GM18507 (cell line): ENCODE measurements around the gene AGXT.

Experiments
- DNase-seq: peaks from one replicate; pipeline ENCODE4 v3.0.0; 2011; ENCODE audit warnings: low read depth; ENCODE audit not compliant: insufficient read length; ENCODE audit errors: extremely low spot score
- FAIRE-seq: peaks from 2 replicates; lab custom pipeline; 2011; peaks lifted over from hg19 to GRCh38; lab: Jason Lieb, UNC

The AGXT gene

DNA sequence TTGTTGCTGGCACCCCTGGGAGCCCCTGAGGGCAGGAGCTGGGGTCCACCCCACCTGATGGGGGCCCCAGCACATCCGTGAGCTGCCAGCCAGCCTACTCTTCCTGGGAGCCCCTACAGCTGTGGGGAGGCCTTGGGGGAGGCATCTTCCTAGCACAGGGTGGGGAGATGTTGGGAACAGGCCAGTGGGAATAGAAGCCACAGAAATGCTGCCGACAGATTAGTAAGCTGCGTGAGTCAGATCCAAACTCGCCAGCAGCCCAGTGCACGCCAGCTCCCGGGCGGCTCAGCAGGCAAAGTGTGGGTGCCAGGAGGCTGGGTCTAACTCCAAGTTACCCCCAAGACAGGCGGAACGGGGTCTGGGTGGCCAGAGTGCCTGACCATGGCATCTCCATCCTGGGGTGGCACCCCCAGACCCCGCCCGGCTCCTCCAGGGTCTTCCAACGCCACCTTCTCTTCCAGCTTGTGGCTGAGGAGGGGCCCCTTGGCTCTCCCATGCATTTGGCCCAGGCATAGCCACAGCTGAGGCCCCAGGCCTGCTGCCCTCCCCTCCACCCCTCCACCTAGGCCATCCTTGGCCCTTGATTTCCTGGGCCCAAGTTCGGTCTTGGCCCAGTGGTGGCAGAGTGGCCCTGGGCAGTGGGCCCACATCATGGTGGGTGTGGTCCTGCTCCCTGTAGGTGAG, 52.8 kb downstream of the AGXT start:
- DNase-seq (no peak), FAIRE-seq (no peak)

DNA sequence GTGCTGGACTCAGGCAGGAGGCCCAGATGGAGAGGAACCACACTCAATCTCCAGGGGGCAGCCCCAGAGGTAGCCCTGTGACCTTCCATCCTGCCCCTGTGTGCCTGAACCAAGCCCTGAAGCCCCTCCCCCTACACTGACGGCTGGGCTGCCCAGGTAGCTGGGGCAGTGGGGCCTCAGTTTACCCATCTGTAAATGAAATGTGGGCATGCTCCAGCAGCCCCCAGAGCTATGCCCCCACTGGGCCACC, 53.3 kb downstream of the AGXT start:
- DNase-seq (no peak), FAIRE-seq (no peak)

- FAIRE-seq, result no peak
- DNase-seq, result no peak
These were observed 53.8 kb downstream of the AGXT start for GRCh38 chr2:240922245-240922981.

- FAIRE-seq, result no peak
- no peak for DNase-seq
These were observed 54.4 kb downstream of the AGXT start for GRCh38 chr2:240922982-240923537.

DNA sequence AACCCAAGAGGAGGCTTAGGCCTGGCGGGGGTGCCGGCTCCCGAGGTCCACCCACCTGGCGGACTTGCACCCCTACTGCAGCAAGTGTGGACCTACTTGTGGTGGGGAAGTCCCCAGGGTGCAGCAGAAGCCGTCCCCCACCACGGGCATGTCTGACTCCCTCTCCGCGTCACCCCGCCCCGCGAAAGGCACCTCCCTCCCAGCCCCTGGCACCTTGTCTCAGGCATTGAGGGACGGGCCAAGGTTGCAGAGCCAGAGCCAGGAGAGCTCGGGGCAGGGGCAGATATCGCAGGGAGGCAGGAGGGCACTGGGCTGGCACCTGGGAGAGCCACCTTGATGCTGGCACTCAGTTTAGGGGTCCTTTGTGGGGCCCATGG, 56.6 kb downstream of the AGXT start:
- no peak for FAIRE-seq
- no peak for DNase-seq

- FAIRE-seq, result no peak
- no peak for DNase-seq
These were observed 57.2 kb downstream of the AGXT start for GRCh38 chr2:240925568-240926515.

DNA sequence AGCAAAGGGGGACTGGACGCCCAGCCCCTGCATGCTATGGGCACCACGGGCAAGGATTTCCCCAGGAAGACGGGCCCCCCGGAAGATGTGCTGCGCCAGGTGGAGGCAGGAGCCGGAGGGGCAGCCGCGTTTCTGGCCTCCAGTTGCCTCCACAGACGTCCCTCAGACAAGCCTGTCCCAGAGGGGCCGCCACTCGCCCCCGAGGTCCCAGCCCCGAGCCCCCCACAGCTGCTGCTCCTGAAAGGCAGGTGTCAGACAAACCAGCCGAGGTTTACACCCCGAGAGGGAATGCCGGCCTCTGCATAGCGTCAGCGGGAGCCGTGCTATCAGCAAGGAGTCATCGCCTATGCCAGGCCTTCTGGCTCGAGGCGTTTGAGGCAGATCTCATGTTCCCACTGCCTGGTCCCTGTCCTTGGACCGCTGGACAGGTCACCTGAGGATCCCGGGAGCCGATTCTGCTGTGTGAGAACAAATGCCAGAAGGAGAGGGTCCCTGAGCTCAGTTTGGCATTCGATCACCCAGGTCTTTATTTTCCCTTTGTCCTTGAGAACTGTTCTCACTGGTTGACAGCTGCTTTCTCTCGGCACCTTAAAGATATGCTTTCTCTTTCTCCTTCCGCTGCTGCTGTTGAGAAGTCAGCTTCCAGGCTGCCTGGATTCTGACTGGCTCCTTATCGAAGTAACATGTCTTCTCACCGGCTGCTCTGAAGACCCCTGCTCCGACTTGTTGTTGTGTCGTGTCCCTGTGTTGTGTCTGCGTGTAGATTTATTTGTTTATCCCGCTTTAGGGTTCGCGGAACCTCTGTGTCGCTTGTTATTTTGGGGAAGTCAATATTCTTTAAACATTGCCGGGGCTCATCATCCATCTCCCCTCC, 58.1 kb downstream of the AGXT start:
- FAIRE-seq, result no peak

DNA sequence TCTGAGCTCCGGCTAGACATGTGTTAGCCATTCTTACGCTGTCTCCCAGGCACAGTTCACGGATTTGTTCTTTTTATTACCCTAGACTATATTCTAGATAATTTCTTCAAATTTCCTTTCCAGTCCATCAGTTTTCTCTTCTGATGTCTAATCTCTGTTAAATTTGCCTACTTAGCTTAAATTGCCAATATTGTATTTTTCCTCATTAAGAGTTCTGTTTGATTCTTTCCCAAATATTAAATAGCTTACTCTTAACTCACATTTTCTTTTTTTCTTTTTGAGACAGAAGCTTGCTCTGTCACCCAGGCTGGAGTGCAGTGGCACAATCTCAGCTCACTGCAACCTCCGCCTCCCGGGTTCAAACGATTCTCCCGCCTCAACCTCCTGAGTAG, 58.8 kb downstream of the AGXT start:
- DNase-seq (no peak), FAIRE-seq (no peak)

More for the DNA sequence above, 58.1 kb downstream of the AGXT start:
- DNase-seq, result no peak

- FAIRE-seq (no peak), DNase-seq (no peak)
These were observed 60.1 kb downstream of the AGXT start for GRCh38 chr2:240928476-240929363.

DNA sequence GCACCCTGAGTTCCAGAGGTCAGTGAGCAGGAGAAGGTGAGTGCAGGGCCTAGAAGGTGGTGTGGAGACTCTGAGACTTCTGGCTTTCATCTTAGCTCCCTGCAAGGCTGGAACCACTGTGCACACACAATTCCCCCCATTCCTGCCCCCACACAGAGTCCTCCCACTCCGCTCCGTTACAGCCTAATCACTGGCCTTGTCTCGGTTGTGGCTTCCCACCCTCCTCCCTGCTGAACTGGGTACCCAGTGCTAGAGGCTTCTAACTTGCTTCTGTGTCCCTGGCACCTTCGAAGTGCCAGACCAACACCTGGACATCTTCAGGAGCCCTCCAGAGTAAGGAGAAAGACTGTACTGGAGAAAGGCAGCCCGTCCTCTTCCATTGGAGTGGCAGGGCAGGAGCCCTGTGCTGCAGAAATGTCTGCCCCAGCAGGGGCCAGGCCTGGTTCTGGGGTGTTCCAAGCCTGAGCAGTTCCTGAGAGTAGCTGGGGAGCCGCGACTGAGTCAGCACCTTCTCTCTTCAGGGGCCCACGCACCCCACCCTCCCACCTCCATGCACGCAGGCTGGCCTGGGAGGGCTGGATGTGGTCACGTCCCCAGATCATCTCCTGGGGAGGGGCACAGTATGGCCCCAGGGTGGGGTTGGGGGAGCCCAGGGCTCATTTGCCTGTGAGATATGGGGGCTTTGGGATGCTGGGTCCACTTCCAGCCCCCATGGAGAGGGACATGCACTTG, 60.9 kb downstream of the AGXT start:
- no peak for FAIRE-seq
- DNase-seq, result no peak
